Cardiac muscle cell (in vitro differentiated cells and primary cell): ENCODE data around the gene EIF2AK2. TPM values are rescaled to one million over a fixed set of nuclear protein-coding genes. Genes with fewer than 3 reads are reported as not detected.

Experiments
- DNase-seq, 2 donors: peaks; one replicate each; pipeline versions ENCODE4 v3.0.0 to v3.0.0-alpha.2; 2010 to 2017; ENCODE audit warnings: low read depth in 1 of 2, low spot score in 1 of 2
- H3K27ac ChIP-seq: fragments of 200-600 bp; sonication (generic); 2 replicates; pipeline ENCODE4 v1.5.1; 2016
- H3K27me3 ChIP-seq: fragments of 200-600 bp; sonication (generic); 2 replicates; pipeline ENCODE4 v1.6.0; 2016; ENCODE audit warnings: control low read depth
- H3K36me3 ChIP-seq: fragments of 200-600 bp; sonication (generic); 2 replicates; pipeline ENCODE4 v1.5.1; 2016; ENCODE audit warnings: control low read depth
- H3K4me1 ChIP-seq: fragments of 200-600 bp; sonication (generic); 2 replicates; pipeline ENCODE4 v1.8.1; 2017; ENCODE audit warnings: low read depth, mild to moderate bottlenecking, mixed run types
- H3K4me3 ChIP-seq: fragments of 200-600 bp; sonication (generic); 2 replicates; pipeline ENCODE4 v1.5.1; 2016; ENCODE audit warnings: mild to moderate bottlenecking
- H3K9me3 ChIP-seq: fragments of 200-600 bp; sonication (generic); 2 replicates; pipeline ENCODE4 v1.5.1; 2017; ENCODE audit warnings: low read depth, mild to moderate bottlenecking, control low read depth
- polyA plus RNA-seq: library from polyadenylated mRNA; unstranded; fragments of >200 nt; fragmentation: Nextera tagmentation; extraction: Ambion mirVana; gene quantifications from 2 replicates; pipeline ENCODE4 v1.2.1, GENCODE V29; 2016
- total RNA-seq: library from RNA; depleted of rRNA; stranded (reverse); fragments of >200 nt; gene quantifications from 2 replicates; pipeline ENCODE4 v1.2.3, GENCODE V29; 2016
- TF ChIP-seq, protein P1 (sequence below): IDR thresholded peaks from 2 replicates; pipeline ENCODE4 v1.5.1; 2012; ENCODE audit warnings: low read depth, mild to moderate bottlenecking, low read length

Gene EIF2AK2
- total and polyA plus RNA-seq, 2 experiments from 2014 or later, result 12.3 to 12.5 TPM

DNA sequence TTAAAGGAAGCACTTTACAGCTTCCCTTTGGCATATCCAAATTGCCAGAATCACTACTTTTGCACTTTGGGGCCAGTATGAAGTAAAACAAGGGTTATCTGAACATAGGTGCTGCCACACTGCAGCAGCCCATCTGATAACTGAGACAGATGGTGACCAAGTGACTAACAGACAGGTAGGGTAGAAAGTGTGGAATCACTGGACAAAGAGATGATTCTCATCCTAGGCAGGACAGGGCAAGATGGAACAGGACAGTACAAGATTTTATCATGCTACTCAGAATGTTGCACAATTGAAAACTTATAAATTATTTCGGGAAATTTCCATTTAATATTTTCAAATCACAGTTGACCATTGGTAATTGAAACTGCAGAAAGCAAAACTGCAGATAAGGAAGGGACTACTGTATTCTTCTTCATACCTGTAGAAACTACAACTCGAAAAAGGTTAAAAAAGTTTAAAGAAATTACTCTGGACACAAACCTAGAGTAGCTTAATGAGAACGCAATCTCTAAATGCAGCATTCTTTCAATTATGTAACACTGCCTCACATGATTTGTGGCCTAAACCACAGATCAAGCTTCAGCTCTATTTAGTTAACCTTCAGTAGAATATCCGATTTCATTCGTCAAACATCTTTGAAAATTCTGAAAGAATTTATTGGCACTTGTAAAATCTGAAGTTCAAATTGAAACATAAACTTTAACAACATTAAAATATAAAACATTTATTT is 104.0 kb downstream of the EIF2AK2 start:
- Histone ChIP-seq H3K27me3 (no peaks in the 10 kb centered on the region), H3K27ac (no peak overlapping the region), H3K9me3 (no peaks in the 10 kb centered on the region), H3K4me3 (no peak overlapping the region), H3K36me3 (peaks cover 50% of the 10 kb centered on the region), H3K4me1 (no peaks in the 10 kb centered on the region)
- no peak for DNase-seq
- TF ChIP-seq, protein P1, sequence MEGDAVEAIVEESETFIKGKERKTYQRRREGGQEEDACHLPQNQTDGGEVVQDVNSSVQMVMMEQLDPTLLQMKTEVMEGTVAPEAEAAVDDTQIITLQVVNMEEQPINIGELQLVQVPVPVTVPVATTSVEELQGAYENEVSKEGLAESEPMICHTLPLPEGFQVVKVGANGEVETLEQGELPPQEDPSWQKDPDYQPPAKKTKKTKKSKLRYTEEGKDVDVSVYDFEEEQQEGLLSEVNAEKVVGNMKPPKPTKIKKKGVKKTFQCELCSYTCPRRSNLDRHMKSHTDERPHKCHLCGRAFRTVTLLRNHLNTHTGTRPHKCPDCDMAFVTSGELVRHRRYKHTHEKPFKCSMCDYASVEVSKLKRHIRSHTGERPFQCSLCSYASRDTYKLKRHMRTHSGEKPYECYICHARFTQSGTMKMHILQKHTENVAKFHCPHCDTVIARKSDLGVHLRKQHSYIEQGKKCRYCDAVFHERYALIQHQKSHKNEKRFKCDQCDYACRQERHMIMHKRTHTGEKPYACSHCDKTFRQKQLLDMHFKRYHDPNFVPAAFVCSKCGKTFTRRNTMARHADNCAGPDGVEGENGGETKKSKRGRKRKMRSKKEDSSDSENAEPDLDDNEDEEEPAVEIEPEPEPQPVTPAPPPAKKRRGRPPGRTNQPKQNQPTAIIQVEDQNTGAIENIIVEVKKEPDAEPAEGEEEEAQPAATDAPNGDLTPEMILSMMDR, result no peak

Other genes starting within 250 kb of the EIF2AK2 start
- gene STRN, start 190.4 kb downstream of the EIF2AK2 start, total RNA-seq, result 16.3 and 19.5 TPM in 2 replicates
- gene STRN, start 190.4 kb downstream of the EIF2AK2 start, polyA plus RNA-seq, result 8.7 and 11.4 TPM in 2 replicates
- gene HEATR5B, start 72.6 kb downstream of the EIF2AK2 start, total RNA-seq, result 10.7 and 12.1 TPM in 2 replicates
- gene HEATR5B, start 72.6 kb downstream of the EIF2AK2 start, polyA plus RNA-seq, result 5.5 and 11.9 TPM in 2 replicates
- gene GPATCH11, start 72.5 kb downstream of the EIF2AK2 start, total RNA-seq, result 2.8 and 4.4 TPM in 2 replicates
- 4.8 and 6.6 TPM in 2 replicates for gene GPATCH11, start 72.5 kb downstream of the EIF2AK2 start, polyA plus RNA-seq
- gene SULT6B1, start 31.7 kb upstream of the EIF2AK2 start, total RNA-seq, result not detected in 2 replicates
- not detected in 2 replicates for gene SULT6B1, start 31.7 kb upstream of the EIF2AK2 start, polyA plus RNA-seq
- 10.6 and 17.7 TPM in 2 replicates for gene CEBPZOS, start 39.5 kb upstream of the EIF2AK2 start, total RNA-seq
- gene CEBPZOS, start 39.5 kb upstream of the EIF2AK2 start, polyA plus RNA-seq, result 25.4 and 34.3 TPM in 2 replicates
- 14.3 and 27.9 TPM in 2 replicates for gene CEBPZ, start 74.6 kb upstream of the EIF2AK2 start, total RNA-seq
- 18.9 and 27.7 TPM in 2 replicates for gene CEBPZ, start 74.6 kb upstream of the EIF2AK2 start, polyA plus RNA-seq
- gene NDUFAF7, start 74.7 kb upstream of the EIF2AK2 start, total RNA-seq, result 22.0 and 28.0 TPM in 2 replicates
- gene NDUFAF7, start 74.7 kb upstream of the EIF2AK2 start, polyA plus RNA-seq, result 25.0 and 27.9 TPM in 2 replicates
- 11.1 and 20.2 TPM in 2 replicates for gene PRKD3, start 167.9 kb upstream of the EIF2AK2 start, total RNA-seq
- gene PRKD3, start 167.9 kb upstream of the EIF2AK2 start, polyA plus RNA-seq, result 13.2 and 16.0 TPM in 2 replicates
- 0.33 TPM in 1 of 2 replicates, not detected in the other for gene QPCT, start 187.7 kb upstream of the EIF2AK2 start, total RNA-seq
- not detected in 2 replicates for gene QPCT, start 187.7 kb upstream of the EIF2AK2 start, polyA plus RNA-seq